A204.1 (cell line): ENCODE data around the gene C20orf96.

Source experiments
- FAIRE-seq: peaks from 2 replicates; lab custom pipeline; 2012; peaks lifted over from hg19 to GRCh38; lab: Jason Lieb, UNC

The C20orf96 gene

GRCh38 chr20:311609-312008 is 21.1 kb upstream of the C20orf96 start:
- FAIRE-seq = no peak

- FAIRE-seq = no peak
Observed at GRCh38 chr20:310645-311044, 20.1 kb upstream of the C20orf96 start.

GRCh38 chr20:309841-310644 is 19.5 kb upstream of the C20orf96 start:
- peak; percentile 100 for FAIRE-seq

- no peak for FAIRE-seq
Observed at GRCh38 chr20:309306-309840, 18.8 kb upstream of the C20orf96 start.

- FAIRE-seq = no peak
Observed at GRCh38 chr20:308427-309038, 18.0 kb upstream of the C20orf96 start.

GRCh38 chr20:305745-306144 is 15.2 kb upstream of the C20orf96 start:
- no peak for FAIRE-seq

GRCh38 chr20:301886-302848 is 11.6 kb upstream of the C20orf96 start:
- FAIRE-seq = no peak

GRCh38 chr20:300345-300990 is 9.9 kb upstream of the C20orf96 start:
- no peak for FAIRE-seq

GRCh38 chr20:298776-299391 is 8.3 kb upstream of the C20orf96 start:
- FAIRE-seq = no peak

GRCh38 chr20:297925-298775 is 7.6 kb upstream of the C20orf96 start:
- FAIRE-seq = no peak

- FAIRE-seq = peak; percentile 74
Observed at GRCh38 chr20:297098-297924, 6.8 kb upstream of the C20orf96 start, which contains the start of gene ZCCHC3. Gene ZCCHC3, plus strand, starts transcription at chr20:297570. Its CDS starts 17 bp downstream, at chr20:297587.

- no peak for FAIRE-seq
Observed at GRCh38 chr20:295804-296203, 5.3 kb upstream of the C20orf96 start.

GRCh38 chr20:294602-295001 is 4.1 kb upstream of the C20orf96 start:
- FAIRE-seq = no peak

GRCh38 chr20:289693-290083 is 862 bp downstream of the C20orf96 start:
- FAIRE-seq = no peak

GRCh38 chr20:288956-289692 is 1.4 kb downstream of the C20orf96 start:
- no peak for FAIRE-seq

GRCh38 chr20:286508-286907 is 4.0 kb downstream of the C20orf96 start:
- no peak for FAIRE-seq

GRCh38 chr20:284172-284571 is 6.4 kb downstream of the C20orf96 start:
- no peak for FAIRE-seq
